Esophagus muscularis mucosa (tissue), 4 donors: ENCODE results near the gene SORBS1.

ENCODE experiments used
- EP300 ChIP-seq: sonication (generic); formaldehyde crosslinking; IDR thresholded peaks from one replicate; pipeline ENCODE4 v1.6.1; 2017; ENCODE audit warnings: antibody characterized with exemption
- POLR2A ChIP-seq: fragments of 450-650 bp; IDR thresholded peaks from one replicate; pipeline ENCODE4 v1.6.1; 2017; ENCODE audit warnings: antibody characterized with exemption, moderate library complexity, mild to moderate bottlenecking, low read depth
- POLR2AphosphoS5 ChIP-seq, 2 donors: sonication (generic); formaldehyde crosslinking; IDR thresholded peaks; one replicate each; pipeline ENCODE4 v1.6.1; 2017; ENCODE audit warnings: antibody characterized with exemption in 2 of 2
- TF ChIP-seq, protein P1 (sequence below), 3 experiments: fragments of 200-600 bp in 2 of 3; fragments of 450-650 bp in 1 of 3; sonication (generic) in 2 of 3; IDR thresholded peaks; one replicate each; pipeline ENCODE4 v1.5.1; 2017 to 2019; ENCODE audit warnings: antibody characterized with exemption in 3 of 3, mild to moderate bottlenecking in 2 of 3, moderate library complexity in 1 of 3

GRCh38 chr10:95400787-95401186 is 160.4 kb downstream of the SORBS1 start:
- TF ChIP-seq, protein P1, sequence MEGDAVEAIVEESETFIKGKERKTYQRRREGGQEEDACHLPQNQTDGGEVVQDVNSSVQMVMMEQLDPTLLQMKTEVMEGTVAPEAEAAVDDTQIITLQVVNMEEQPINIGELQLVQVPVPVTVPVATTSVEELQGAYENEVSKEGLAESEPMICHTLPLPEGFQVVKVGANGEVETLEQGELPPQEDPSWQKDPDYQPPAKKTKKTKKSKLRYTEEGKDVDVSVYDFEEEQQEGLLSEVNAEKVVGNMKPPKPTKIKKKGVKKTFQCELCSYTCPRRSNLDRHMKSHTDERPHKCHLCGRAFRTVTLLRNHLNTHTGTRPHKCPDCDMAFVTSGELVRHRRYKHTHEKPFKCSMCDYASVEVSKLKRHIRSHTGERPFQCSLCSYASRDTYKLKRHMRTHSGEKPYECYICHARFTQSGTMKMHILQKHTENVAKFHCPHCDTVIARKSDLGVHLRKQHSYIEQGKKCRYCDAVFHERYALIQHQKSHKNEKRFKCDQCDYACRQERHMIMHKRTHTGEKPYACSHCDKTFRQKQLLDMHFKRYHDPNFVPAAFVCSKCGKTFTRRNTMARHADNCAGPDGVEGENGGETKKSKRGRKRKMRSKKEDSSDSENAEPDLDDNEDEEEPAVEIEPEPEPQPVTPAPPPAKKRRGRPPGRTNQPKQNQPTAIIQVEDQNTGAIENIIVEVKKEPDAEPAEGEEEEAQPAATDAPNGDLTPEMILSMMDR (IDR thresholded peaks at IDR 0.05), result no peak
- TF ChIP-seq POLR2A (no peak), EP300 (no peak), POLR2AphosphoS5 (IDR thresholded peaks at IDR 0.05) (peak in 1 of 2 donors; percentile 4)
